Esophagus muscularis mucosa (tissue), 3 donors: ENCODE results near the gene DNER.

Experiments
- POLR2AphosphoS5 ChIP-seq, 2 donors: sonication (generic); formaldehyde crosslinking; IDR thresholded peaks; one replicate each; pipeline ENCODE4 v1.6.1; 2017; ENCODE audit warnings: antibody characterized with exemption in 2 of 2
- TF ChIP-seq, protein P1 (sequence below), 3 experiments: fragments of 200-600 bp in 2 of 3; fragments of 450-650 bp in 1 of 3; sonication (generic) in 2 of 3; IDR thresholded peaks; one replicate each; pipeline ENCODE4 v1.5.1; 2017 to 2019; ENCODE audit warnings: antibody characterized with exemption in 3 of 3, mild to moderate bottlenecking in 2 of 3, moderate library complexity in 1 of 3

DNA sequence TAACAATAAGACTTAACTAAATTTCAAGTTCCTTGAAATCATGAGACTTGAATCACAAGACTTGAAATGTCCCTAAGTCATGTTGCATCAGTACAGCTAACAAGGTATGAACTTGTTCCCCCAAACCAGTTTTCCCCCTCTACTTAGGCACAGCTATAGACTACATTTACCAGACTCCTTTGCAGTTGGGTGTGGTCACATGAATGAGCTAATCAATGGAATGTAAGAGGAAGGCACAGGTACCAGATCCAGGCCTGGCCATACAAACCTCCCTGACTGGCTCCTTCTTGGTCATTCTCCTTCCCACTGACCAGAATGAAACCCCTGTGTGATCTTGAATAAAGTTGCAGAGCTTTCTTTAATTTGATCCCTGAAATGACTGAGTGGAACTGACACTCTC, 77.8 kb downstream of the DNER start:
- TF ChIP-seq, protein P1, sequence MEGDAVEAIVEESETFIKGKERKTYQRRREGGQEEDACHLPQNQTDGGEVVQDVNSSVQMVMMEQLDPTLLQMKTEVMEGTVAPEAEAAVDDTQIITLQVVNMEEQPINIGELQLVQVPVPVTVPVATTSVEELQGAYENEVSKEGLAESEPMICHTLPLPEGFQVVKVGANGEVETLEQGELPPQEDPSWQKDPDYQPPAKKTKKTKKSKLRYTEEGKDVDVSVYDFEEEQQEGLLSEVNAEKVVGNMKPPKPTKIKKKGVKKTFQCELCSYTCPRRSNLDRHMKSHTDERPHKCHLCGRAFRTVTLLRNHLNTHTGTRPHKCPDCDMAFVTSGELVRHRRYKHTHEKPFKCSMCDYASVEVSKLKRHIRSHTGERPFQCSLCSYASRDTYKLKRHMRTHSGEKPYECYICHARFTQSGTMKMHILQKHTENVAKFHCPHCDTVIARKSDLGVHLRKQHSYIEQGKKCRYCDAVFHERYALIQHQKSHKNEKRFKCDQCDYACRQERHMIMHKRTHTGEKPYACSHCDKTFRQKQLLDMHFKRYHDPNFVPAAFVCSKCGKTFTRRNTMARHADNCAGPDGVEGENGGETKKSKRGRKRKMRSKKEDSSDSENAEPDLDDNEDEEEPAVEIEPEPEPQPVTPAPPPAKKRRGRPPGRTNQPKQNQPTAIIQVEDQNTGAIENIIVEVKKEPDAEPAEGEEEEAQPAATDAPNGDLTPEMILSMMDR (IDR thresholded peaks at IDR 0.05), result no peak
- TF ChIP-seq POLR2AphosphoS5 (IDR thresholded peaks at IDR 0.05), result no peak
